Gastroesophageal sphincter (tissue), 4 donors: ENCODE measurements around the gene ARHGEF38. TPM values are rescaled to one million over a fixed set of nuclear protein-coding genes. Genes with fewer than 3 reads are reported as not detected.

ENCODE experiments used
- ATAC-seq: fragments of 150-250 bp; one replicate; pipeline ENCODE4 v1.9.1; 2016; ENCODE audit warnings: mild to moderate bottlenecking, moderate library complexity
- H3K27ac ChIP-seq, 4 donors: fragments of 200-600 bp; sonication (generic) in 3 of 4; 1 replicate in 3 of 4; 2 replicates in 1 of 4; pipeline ENCODE4 v1.5.1; 2016 to 2019
- H3K27me3 ChIP-seq: fragments of 200-600 bp; sonication (generic); one replicate; pipeline ENCODE4 v1.5.1; 2019
- H3K36me3 ChIP-seq, 2 donors: fragments of 200-600 bp; sonication (generic); one replicate each; pipeline ENCODE4 v1.5.1; 2019; ENCODE audit warnings: control low read depth in 1 of 2
- H3K4me1 ChIP-seq, 3 donors: fragments of 200-600 bp; sonication (generic); 1 replicate in 2 of 3; 2 replicates in 1 of 3; pipeline ENCODE4 v1.5.1; 2016 to 2019; ENCODE audit warnings: control low read depth in 2 of 3
- H3K4me3 ChIP-seq, 2 donors: fragments of 200-600 bp; sonication (generic); one replicate each; pipeline ENCODE4 v1.5.1; 2019; ENCODE audit warnings: mild to moderate bottlenecking in 1 of 2, moderate library complexity in 1 of 2
- H3K9me3 ChIP-seq, 3 donors: fragments of 200-600 bp; sonication (generic); one replicate each; pipeline ENCODE4 v1.5.1; 2017 to 2019; ENCODE audit warnings: control low read depth in 2 of 3
- EP300 ChIP-seq: sonication (generic); formaldehyde crosslinking; IDR thresholded peaks from one replicate; pipeline ENCODE4 v1.6.1; 2017; ENCODE audit warnings: antibody characterized with exemption, mild to moderate bottlenecking
- POLR2A ChIP-seq, 2 donors: fragments of 450-650 bp; IDR thresholded peaks; one replicate each; pipeline ENCODE4 v1.6.1; 2017; ENCODE audit warnings: antibody characterized with exemption in 2 of 2, mild to moderate bottlenecking in 2 of 2, moderate library complexity in 1 of 2
- POLR2AphosphoS5 ChIP-seq: sonication (generic); formaldehyde crosslinking; IDR thresholded peaks from one replicate; pipeline ENCODE4 v1.6.1; 2017; ENCODE audit warnings: antibody characterized with exemption
- WGBS, 2 donors: methylation state at CpG; one replicate each; pipeline ENCODE4 v1.1.5; 2018; ENCODE audit warnings: low coverage in 1 of 2; 5-methylcytosine and 5-hydroxymethylcytosine counted together
- total RNA-seq, 4 donors: library from RNA; depleted of rRNA; stranded (reverse); fragments of >200 nt; gene quantifications; one replicate each; pipeline ENCODE4 v1.1.0, GENCODE V29; 2016
- TF ChIP-seq, protein P1 (sequence below), 4 experiments: fragments of 200-600 bp in 2 of 4; fragments of 450-650 bp in 2 of 4; sonication (generic) in 1 of 4; IDR thresholded peaks; one replicate each; pipeline ENCODE4 v1.5.1; 2017 to 2019; ENCODE audit warnings: antibody characterized with exemption in 4 of 4, mild to moderate bottlenecking in 2 of 4, moderate library complexity in 2 of 4

ARHGEF38 gene
- total RNA-seq, 4 donors from 2014 or later = 0.25 TPM; not detected in 3

DNA sequence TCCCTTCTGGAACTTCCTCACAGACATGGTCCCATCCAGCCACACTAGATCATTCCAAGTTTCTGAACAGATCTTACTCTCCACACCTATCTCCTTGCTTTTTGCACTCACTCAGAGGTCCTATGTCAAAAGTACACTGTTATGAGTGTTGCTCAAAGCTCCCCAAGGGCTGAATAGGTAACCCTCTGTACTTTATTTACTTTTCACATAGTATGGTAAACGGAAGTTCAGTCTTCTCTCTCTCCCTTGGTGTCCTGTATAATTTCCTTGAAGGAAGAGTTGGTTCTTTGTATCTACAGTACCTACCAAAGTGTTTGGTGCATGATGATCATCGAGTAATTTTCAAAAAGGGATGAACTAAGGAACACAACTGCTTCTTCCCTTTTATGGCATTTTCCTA lies 74.4 kb downstream of the ARHGEF38 start:
- no peak for TF ChIP-seq POLR2A (IDR thresholded peaks at IDR 0.05)
- TF ChIP-seq, protein P1, sequence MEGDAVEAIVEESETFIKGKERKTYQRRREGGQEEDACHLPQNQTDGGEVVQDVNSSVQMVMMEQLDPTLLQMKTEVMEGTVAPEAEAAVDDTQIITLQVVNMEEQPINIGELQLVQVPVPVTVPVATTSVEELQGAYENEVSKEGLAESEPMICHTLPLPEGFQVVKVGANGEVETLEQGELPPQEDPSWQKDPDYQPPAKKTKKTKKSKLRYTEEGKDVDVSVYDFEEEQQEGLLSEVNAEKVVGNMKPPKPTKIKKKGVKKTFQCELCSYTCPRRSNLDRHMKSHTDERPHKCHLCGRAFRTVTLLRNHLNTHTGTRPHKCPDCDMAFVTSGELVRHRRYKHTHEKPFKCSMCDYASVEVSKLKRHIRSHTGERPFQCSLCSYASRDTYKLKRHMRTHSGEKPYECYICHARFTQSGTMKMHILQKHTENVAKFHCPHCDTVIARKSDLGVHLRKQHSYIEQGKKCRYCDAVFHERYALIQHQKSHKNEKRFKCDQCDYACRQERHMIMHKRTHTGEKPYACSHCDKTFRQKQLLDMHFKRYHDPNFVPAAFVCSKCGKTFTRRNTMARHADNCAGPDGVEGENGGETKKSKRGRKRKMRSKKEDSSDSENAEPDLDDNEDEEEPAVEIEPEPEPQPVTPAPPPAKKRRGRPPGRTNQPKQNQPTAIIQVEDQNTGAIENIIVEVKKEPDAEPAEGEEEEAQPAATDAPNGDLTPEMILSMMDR (IDR thresholded peaks at IDR 0.05) = no peak
- TF ChIP-seq POLR2AphosphoS5 = no peak
- no peak for TF ChIP-seq EP300
- Histone ChIP-seq H3K36me3 (no peaks in the 10 kb centered on the region), H3K4me3 (no peak overlapping the region), H3K27ac (no peak overlapping the region), H3K27me3 (no peaks in the 10 kb centered on the region), H3K4me1 (no peaks in the 10 kb centered on the region), H3K9me3 (no peaks in the 10 kb centered on the region)
- 78% methylated on average over 1 of the region's 2 CpGs; no CpG with 5 or more reads in 1 of the 2 donors for WGBS, 2 donors
- no peak for ATAC-seq

DNA sequence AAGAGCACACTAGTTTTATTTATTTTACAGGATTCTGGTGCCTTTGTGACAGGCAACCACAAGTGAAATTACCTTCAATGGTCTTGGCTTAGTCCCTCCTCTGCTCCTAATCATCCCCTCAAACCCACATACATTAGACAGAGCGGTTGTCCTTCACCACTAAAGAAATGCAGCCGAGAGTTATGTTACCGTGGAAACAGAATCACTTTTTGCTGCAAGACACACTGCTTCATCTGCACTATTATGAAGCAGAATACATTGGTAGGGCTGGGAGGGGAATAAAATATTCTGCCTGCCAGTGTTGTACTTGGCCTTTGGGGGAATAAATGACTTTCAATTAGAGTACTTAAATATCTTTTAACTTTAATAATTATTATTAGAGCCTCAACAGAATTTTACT lies 75.2 kb downstream of the ARHGEF38 start:
- no peak for ATAC-seq
- H3K27ac ChIP-seq = no peak overlapping the region
- no peaks in the 10 kb centered on the region for H3K4me1 ChIP-seq
- H3K36me3 ChIP-seq = no peaks in the 10 kb centered on the region
- WGBS, 2 donors = 62 to 64% methylated on average over 3 of the region's 3 CpGs
- no peaks in the 10 kb centered on the region for H3K27me3 ChIP-seq
- H3K9me3 ChIP-seq = no peaks in the 10 kb centered on the region
- TF ChIP-seq POLR2A (IDR thresholded peaks at IDR 0.05) (no peak), POLR2AphosphoS5 (no peak), EP300 (no peak)
- TF ChIP-seq, protein P1 (IDR thresholded peaks at IDR 0.05) = no peak
- no peak overlapping the region for H3K4me3 ChIP-seq

DNA sequence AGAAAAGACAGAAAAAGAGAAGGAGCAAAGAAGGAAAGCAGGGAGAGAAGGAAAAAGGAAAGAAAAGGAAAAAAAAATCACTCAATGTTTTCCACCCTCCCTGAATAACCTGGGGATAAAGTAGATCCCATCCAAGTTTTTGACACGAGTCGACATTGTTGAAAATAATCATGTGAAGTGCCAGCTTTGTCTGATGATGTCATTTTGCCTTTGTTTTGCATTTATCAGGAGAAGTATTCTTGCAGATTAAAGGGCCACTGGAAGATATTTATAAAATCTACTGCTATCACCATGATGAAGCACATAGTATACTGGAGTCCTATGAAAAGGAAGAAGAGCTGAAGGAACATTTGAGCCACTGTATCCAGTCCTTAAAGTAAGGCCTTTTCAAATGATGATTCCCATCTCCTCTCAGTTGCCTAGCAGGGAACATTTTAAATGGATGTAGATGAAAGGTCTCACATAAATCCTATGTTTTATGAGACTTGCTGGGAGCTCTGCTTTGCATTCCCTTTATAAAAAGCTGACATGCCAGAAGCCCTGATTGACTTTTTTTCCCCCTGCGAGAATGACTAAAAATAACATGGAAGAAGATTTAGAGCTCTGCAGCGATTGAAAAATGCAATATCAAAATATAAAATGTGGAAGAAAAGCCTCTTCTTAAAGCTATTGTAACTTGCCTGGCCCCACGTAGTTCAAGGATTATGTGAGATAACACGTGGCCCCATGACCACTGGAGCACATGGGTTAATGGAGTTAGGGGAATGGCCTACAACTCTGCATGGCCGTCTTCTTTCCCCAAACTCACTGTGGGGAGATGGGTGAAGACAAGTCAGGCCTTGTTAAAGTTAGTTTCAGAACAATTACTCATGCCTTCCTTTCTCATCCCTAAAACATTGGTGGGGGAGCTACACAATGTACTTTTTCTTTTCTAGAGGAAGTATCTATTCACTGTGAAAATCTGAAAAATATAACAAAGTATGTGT lies 78.5 kb downstream of the ARHGEF38 start:
- TF ChIP-seq, protein P1 (IDR thresholded peaks at IDR 0.05) = no peak
- TF ChIP-seq POLR2A (IDR thresholded peaks at IDR 0.05) = no peak
- TF ChIP-seq EP300 = no peak
- TF ChIP-seq POLR2AphosphoS5 = no peak
- 17 to 47% methylated on average over 1 to 7 of the region's 7 CpGs for WGBS, 2 donors
- no peaks in the 10 kb centered on the region for H3K36me3 ChIP-seq
- H3K9me3 ChIP-seq = no peaks in the 10 kb centered on the region
- no peak for ATAC-seq
- H3K27me3 ChIP-seq = no peaks in the 10 kb centered on the region
- H3K4me3 ChIP-seq = no peak overlapping the region
- no peak overlapping the region for H3K27ac ChIP-seq
- H3K4me1 ChIP-seq = peaks cover 0 to 20% (median 4%) of the 10 kb centered on the region in 3 donors

DNA sequence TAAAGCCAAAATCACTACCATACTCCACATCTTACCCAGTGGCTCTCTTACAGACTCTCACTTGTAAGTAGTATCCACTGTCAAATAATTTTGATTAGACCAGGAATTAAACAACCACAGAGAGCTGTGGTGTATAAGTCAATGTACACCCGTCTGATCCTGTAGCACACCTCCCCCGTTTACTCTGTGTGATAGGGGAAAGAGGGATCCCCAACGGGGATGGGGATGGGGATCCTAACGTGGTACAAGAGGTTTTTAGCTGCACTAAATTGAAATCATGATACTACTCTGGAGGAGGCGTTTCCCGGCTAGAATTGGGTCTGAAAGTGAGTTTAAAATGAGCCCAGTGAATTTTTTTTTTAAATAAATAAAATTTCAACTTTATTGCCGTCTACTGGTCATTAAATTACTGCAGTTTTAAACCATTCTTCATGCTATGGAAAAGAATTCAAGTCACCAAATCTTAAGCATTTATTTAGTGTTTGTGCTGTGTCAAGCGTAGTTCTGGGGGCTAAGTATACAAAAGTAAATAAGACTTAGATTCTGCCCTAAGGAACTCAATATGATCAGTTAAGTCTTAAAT lies 79.5 kb downstream of the ARHGEF38 start:
- 47 to 95% methylated on average over 8 of the region's 8 CpGs for WGBS, 2 donors
- no peak for ATAC-seq
- H3K36me3 ChIP-seq = no peaks in the 10 kb centered on the region

More for the DNA sequence above, 79.5 kb downstream of the ARHGEF38 start:
- Histone ChIP-seq H3K27ac (no peak overlapping the region), H3K4me3 (no peak overlapping the region), H3K9me3 (no peaks in the 10 kb centered on the region), H3K27me3 (no peaks in the 10 kb centered on the region), H3K4me1 (peaks cover 0 to 22% (median 4%) of the 10 kb centered on the region in 3 donors)
- TF ChIP-seq, protein P1 (IDR thresholded peaks at IDR 0.05) = peak in 3 of 4 experiments; percentile 12 to 50 (median 26)
- no peak for TF ChIP-seq EP300
